RPMI7951 (cell line): Measurements from ENCODE around the gene BORCS6. TPM values are rescaled to one million over a fixed set of nuclear protein-coding genes. Genes with fewer than 3 reads are reported as not detected.

Experiments
- DNase-seq: peaks from one replicate; pipeline ENCODE4 v3.0.0-alpha.2; 2012; ENCODE audit warnings: low read depth
- total RNA-seq: library from RNA; depleted of rRNA; stranded (reverse); fragments of >200 nt; shearing (Covaris generic); gene quantifications from 2 replicates; pipeline ENCODE4 v1.2.3, GENCODE V29; 2014

BORCS6 gene
- total RNA-seq, 1 experiment from 2014 or later, result 3.0 TPM

GRCh38 chr17:8154608-8155155 is 35.3 kb downstream of the BORCS6 start:
- no peak for DNase-seq

- DNase-seq, result peak; percentile 96
Observed at GRCh38 chr17:8153957-8154607, 35.9 kb downstream of the BORCS6 start.

- peak; percentile 87 for DNase-seq
Observed at GRCh38 chr17:8153525-8153956, 36.4 kb downstream of the BORCS6 start.

- DNase-seq, result no peak
Observed at GRCh38 chr17:8153031-8153451, 36.9 kb downstream of the BORCS6 start.

- peak; percentile 92 for DNase-seq
Observed at GRCh38 chr17:8152112-8152775, 37.7 kb downstream of the BORCS6 start, which contains the start of gene PER1. Gene PER1 (minus strand): TSS chr17:8152404. CDS start chr17:8150706, 1,698 bp downstream.

- DNase-seq, result peak; percentile 46
Observed at GRCh38 chr17:8151641-8152111, 38.3 kb downstream of the BORCS6 start.

GRCh38 chr17:8151120-8151640 is 38.8 kb downstream of the BORCS6 start:
- peak; percentile 75 for DNase-seq

- DNase-seq, result no peak
Observed at GRCh38 chr17:8150194-8151119, 39.5 kb downstream of the BORCS6 start.

GRCh38 chr17:8149419-8150193 is 40.4 kb downstream of the BORCS6 start:
- DNase-seq, result no peak

- DNase-seq, result no peak
Observed at GRCh38 chr17:8148560-8148959, 41.4 kb downstream of the BORCS6 start.

- DNase-seq, result no peak
Observed at GRCh38 chr17:8147805-8148404, 42.1 kb downstream of the BORCS6 start.

- no peak for DNase-seq
Observed at GRCh38 chr17:8147141-8147804, 42.7 kb downstream of the BORCS6 start.

- DNase-seq, result no peak
Observed at GRCh38 chr17:8146381-8147140, 43.4 kb downstream of the BORCS6 start.

- DNase-seq, result no peak
Observed at GRCh38 chr17:8145811-8146210, 44.2 kb downstream of the BORCS6 start.

GRCh38 chr17:8144401-8145231 is 45.4 kb downstream of the BORCS6 start:
- no peak for DNase-seq

- DNase-seq, result no peak
Observed at GRCh38 chr17:8143581-8144400, 46.2 kb downstream of the BORCS6 start.
